ENCODE results near the gene CRYBB3. TPM values are rescaled to one million over a fixed set of nuclear protein-coding genes. Genes with fewer than 3 reads are reported as not detected.

Gene CRYBB3
- polyA plus RNA-seq, 1 experiment = not detected

GRCh38 chr22:25169278-25170031 is 30.2 kb upstream of the CRYBB3 start:
- no peak overlapping the region for H3K27ac ChIP-seq (ENCODE audit: low read depth, low read length)
- no peak for DNase-seq (ENCODE audit: low read depth, low spot score)
- H3K9me3 ChIP-seq (ENCODE audit: control insufficient read depth, insufficient read depth, low read length) = no peaks in the 10 kb centered on the region; the same call in 1 of the 2 replicates
- CTCF ChIA-PET = no interaction called here
- H3K4me3 ChIP-seq (ENCODE audit: low read depth, low read length) = no peak overlapping the region
- no peaks in the 10 kb centered on the region for H3K27me3 ChIP-seq (ENCODE audit: control insufficient read depth, insufficient read depth, low read length)
- POLR2A ChIA-PET = no interaction called here
- no peak for TF ChIP-seq CTCF (IDR thresholded peaks at IDR 0.05; ENCODE audit: low read depth, low read length)

- DNase-seq (ENCODE audit: low read depth, low spot score) = no peak
- POLR2A ChIA-PET = no interaction called here
- Histone ChIP-seq H3K27me3 (ENCODE audit: control insufficient read depth, insufficient read depth, low read length) (no peaks in the 10 kb centered on the region), H3K27ac (ENCODE audit: low read depth, low read length) (no peak overlapping the region), H3K9me3 (ENCODE audit: control insufficient read depth, insufficient read depth, low read length) (no peaks in the 10 kb centered on the region; the same call in 1 of the 2 replicates), H3K4me3 (ENCODE audit: low read depth, low read length) (no peak overlapping the region)
- TF ChIP-seq CTCF (IDR thresholded peaks at IDR 0.05; ENCODE audit: low read depth, low read length) = no peak
- CTCF ChIA-PET = no interaction called here
These were observed 29.2 kb upstream of the CRYBB3 start for GRCh38 chr22:25170426-25170980.

GRCh38 chr22:25172153-25172552 is 27.5 kb upstream of the CRYBB3 start:
- ChIA-PET CTCF (no interaction called here), POLR2A (no interaction called here)
- H3K9me3 ChIP-seq (ENCODE audit: control insufficient read depth, insufficient read depth, low read length) = no peaks in the 10 kb centered on the region; the same call in 1 of the 2 replicates
- DNase-seq (ENCODE audit: low read depth, low spot score) = no peak
- no peak overlapping the region for H3K4me3 ChIP-seq (ENCODE audit: low read depth, low read length)
- H3K27ac ChIP-seq (ENCODE audit: low read depth, low read length) = no peak overlapping the region
- no peaks in the 10 kb centered on the region for H3K27me3 ChIP-seq (ENCODE audit: control insufficient read depth, insufficient read depth, low read length)
- TF ChIP-seq CTCF (IDR thresholded peaks at IDR 0.05; ENCODE audit: low read depth, low read length) = no peak

GRCh38 chr22:25174156-25174887 is 25.3 kb upstream of the CRYBB3 start:
- Histone ChIP-seq H3K27me3 (ENCODE audit: control insufficient read depth, insufficient read depth, low read length) (no peaks in the 10 kb centered on the region), H3K27ac (ENCODE audit: low read depth, low read length) (no peak overlapping the region), H3K9me3 (ENCODE audit: control insufficient read depth, insufficient read depth, low read length) (peaks cover 9% of the 10 kb centered on the region; the same call in 1 of the 2 replicates), H3K4me3 (ENCODE audit: low read depth, low read length) (no peak overlapping the region)
- POLR2A ChIA-PET = no interaction called here
- TF ChIP-seq CTCF (IDR thresholded peaks at IDR 0.05; ENCODE audit: low read depth, low read length) = no peak
- no peak for DNase-seq (ENCODE audit: low read depth, low spot score)
- CTCF ChIA-PET = interaction anchor here (1.0 kb wide), 1 partner anchor 28 kb away, joined by 3 read pairs; no protein-coding TSS in a partner anchor

Data from AG04450 (cell line).